GM19023 (cell line): ENCODE results near the gene KRTAP4-1.
"Not testable (repeated sequence)": the region's sequence is repeated elsewhere in the genome, so short reads cannot be mapped to it uniquely, and the experiment has no call there.

ENCODE experiments used
- ATAC-seq: cut with Tn5 transposase; IDR thresholded peaks from one replicate; pipeline ENCODE4 v1.9.1; 2021; ENCODE audit warnings: mild to moderate bottlenecking, moderate library complexity; ENCODE audit not compliant: unreplicated experiment

KRTAP4-1 gene

DNA sequence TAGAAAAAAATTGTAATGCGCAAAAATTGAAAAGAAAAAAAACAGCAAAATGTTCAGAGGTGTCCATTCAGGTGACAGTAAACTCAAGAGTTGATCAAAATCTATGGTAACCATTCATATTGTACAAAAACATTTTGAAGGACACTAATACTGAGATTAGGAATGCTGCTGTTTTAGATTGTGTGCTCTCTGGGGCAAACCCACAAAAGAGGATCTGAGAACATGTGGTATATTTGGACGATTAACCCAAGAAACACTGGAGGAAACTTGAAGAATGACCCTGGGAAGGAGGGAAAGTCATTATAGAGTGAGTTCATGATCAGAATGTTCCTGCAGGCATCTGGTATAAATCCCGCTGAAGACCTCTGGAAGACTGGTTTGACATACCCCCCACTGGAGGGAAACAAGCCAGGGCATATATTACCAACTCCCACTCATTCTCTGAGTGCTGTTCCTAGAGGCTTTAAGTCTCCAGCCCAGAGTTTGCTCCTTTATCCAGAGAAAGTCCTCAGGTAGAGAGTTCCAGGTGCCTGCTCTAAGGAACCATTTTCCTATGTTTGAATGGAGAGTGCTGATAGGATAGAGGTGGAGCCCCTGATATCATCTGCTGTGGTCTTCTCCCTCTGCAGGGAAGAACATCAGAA is 7.8 kb downstream of the KRTAP4-1 start:
- no peak for ATAC-seq

DNA sequence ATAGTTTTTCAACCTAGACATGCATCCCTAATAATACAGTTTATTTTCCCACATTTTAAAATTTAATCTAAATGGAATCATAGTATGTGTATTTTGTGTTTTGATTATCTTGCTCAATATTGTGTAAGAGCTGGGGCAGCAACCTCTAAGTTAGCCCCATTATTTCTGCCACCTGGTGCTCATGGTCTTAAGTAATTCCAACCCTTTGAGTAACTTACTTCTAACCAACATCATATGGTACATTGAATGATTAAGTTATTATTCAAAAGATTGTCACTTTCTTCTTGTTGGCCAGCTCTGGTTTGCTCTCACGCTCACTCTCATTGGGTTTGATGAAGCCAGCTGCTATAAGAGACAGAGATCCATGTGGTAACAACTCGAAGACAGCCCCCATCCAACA is 12.8 kb downstream of the KRTAP4-1 start:
- no peak for ATAC-seq

DNA sequence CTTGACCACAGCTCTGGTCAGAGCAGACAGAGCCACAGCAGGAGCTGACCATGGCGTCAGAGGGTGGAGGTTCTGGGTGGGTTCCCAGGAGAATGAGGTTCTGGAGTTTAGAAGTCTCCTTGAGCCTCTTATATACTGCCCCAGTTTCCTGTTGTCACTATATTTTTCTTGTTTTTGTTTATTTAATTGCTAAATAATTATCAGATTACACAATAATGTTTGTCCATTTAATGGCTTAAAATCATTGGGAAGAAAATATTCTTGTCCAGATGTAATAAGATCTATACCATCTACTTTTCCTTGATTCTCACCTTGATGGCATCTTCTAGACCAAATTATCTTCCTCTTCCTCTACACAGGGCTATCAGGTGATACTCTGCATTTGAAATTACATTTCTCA is 16.6 kb downstream of the KRTAP4-1 start, which contains the start of gene KRTAP4-3:
Gene KRTAP4-3, minus strand, starts transcription at position 101 of the 400 bp plus-strand sequence. Its CDS starts 49 bp downstream, at position 52.
- ATAC-seq: no peak

DNA sequence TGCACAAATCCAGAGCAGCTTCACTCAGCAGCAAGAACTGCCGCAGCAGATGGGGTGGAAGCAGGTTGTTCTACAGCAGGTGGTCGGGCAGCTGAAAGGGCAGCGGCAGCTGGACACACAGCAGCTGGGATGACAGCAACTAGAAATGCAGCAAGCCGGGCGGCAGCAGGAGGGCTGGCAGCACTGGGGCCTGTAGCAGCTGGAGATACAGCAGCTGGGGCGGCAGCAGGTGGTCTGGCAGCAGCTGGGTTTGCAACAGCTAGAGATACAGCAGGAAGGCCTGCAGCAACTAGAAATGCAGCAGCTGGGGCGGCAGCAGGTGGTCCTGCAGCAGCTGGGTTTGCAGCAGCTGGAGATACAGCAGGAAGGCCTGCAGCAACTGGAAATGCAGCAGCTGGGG is 17.1 kb downstream of the KRTAP4-1 start:
- ATAC-seq: no peak

DNA sequence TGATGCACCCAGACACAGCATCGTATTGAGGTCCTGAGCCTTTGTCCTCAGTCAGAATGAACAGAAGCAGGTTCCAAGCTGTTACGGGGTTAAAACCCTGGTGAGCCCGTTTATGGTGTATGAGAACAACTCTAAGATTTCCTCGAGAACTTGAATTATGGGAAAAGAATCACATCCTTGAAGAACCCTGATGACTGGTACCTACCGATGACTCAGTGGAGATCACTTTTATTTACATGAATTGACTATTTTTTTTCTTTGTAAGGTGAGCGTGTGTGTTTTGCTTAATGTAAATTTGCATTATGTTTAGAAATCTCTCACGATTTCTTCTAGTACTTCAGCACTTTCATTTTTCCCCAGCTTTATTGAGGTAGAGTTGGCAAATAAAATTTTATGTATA is 20.9 kb downstream of the KRTAP4-1 start:
- no peak for ATAC-seq

DNA sequence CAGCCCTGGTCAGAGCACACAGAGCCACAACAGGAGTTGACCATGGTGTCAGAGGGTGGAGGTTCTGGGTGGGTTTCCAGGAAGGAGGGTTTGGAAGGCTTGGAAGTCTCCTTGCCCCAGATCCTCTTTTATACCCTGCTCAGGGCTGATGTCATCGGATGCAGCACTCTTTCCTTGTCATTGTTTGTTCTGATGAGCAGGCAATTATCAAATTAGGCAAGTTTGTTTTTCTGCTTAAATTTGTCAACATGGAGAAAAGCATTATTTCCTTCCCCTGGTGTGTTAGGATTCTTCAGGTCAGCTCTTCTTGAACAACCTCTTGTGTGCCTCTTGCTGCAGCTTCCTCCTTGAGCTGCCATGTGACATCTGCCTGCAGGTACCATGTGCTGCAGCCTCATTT is 24.1 kb downstream of the KRTAP4-1 start, which contains the start of gene KRTAP4-4:
Gene KRTAP4-4, minus strand, starts transcription at position 101 of the 400 bp plus-strand sequence. Its CDS starts 57 bp downstream, at position 44.
- ATAC-seq: no peak

DNA sequence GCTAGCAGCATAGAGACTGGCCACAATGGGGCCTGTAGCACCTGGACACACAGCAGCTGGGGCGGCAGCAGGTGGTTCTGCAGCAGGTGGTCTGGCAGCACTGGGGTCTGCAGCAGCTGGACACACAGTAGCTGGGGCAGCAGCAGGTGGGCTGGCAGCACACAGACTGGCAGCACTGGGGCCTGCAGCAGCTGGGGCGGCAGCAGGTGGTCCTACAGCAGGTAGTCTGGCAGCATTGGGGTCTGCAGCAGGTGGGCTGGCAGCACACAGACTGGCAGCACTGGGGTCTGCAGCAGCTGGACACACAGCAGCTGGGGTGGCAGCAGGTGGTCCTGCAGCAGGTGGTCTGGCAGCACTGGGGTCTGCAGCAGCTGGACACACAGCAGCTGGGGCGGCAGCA is 24.5 kb downstream of the KRTAP4-1 start:
- not testable (repeated sequence) for ATAC-seq

DNA sequence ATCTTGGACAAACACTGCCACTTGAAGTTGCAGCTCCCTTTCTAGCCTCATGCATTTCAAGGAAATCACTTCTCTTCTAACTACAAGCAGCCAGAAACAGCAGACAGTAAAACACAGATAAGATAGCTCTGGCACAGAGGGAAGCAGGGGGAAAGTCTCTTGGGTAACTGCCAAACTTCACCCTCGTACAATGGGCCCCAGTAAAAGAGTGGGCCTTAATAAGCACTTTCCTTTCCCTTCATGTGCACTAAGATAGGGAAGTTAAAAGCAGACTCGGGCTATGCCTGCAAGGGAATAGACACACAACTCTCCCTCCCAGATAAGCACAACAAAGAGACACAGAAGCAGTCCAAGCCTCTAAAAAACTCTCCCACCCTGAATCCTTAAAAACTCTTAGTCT is 30.9 kb downstream of the KRTAP4-1 start:
- ATAC-seq: no peak

DNA sequence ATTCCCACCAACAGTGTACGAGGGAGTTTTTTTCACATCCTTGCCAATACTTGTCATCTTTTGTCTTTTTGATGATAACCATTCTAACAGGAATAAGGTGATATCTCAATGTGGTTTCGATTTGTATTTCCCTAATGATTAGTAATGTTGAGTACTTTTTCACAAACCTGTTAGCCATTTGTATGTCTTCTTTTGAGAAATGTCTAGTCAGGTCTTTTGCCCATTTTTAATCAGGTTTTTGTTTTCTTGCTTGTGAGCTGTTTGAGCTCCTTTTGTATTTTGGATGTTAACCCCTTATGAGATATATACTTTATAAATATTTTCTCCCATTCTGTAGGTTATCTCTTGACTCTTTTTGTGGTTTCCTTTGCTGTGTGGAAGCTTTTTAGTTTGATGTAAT is 33.2 kb downstream of the KRTAP4-1 start:
- no peak for ATAC-seq

DNA sequence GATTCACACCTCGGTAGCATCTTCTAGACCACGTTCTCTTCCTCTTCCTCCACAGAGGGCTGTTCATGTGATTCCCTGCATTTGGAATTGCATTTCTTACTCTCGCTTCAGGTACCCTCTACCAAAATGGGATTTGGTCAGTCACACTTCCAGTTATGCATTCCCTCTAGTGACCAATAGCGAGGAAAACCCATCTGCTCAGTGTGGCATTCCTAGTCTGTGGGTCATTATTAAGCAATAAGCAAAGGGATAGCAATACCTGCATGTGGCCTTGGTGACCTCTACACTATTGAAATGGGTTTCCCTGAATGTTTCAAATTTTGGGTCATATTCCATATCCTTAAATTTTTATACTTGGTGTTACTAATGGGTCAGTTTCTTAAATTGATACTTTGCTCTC is 34.7 kb downstream of the KRTAP4-1 start:
- ATAC-seq: no peak

DNA sequence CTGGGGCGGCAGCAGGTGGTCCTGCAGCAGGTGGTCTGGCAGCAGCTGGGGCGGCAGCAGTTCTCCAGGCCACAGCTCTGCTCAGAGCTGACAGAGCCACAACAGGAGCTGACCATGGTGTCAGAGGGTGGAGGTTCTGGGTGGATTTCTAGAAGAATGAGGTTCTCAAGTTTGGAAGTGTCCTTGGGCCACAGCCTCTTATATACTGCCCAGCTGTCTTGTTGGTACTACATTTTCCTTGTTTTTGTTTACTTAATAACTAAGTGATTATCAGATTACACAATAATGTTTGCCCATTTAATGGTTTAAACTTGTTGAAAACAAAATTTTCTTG is 35.1 kb downstream of the KRTAP4-1 start, which contains the start of gene KRTAP4-5:
Gene KRTAP4-5, minus strand, starts transcription at position 174 of the 334 bp plus-strand sequence. Its CDS starts 58 bp downstream, at position 116.
- ATAC-seq: no peak

DNA sequence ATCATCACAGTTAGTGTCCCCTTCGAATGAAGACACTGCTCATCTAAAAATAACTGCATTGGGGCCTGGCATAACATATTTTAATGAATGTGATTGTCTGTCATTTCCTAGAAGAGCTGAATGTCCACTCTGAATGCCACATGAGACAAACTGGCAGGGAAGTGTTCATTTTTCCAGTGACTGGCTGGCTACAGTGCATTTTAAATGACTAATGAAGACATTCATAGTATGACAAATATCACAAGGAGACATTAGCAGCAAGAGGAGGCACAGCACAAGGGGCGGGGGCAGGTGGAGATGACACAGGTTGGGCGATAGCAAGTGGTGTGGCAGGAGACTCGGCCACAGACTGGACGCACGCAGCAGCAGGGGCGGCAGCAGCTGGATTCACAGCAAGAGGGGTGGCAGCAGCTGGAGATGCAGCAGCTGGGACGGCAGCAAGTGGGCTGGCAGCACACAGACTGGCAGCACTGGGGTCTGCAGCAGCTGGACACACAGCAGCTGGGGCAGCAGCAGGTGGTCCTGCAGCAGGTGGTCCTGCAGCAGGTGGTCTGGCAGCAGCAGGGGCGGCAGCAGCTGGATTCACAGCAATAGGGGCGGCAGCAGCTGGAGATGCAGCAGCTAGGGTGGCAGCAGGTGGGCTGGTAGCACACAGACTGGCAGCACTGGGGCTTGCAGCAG is 35.6 kb downstream of the KRTAP4-1 start:
- not testable (repeated sequence) for ATAC-seq

DNA sequence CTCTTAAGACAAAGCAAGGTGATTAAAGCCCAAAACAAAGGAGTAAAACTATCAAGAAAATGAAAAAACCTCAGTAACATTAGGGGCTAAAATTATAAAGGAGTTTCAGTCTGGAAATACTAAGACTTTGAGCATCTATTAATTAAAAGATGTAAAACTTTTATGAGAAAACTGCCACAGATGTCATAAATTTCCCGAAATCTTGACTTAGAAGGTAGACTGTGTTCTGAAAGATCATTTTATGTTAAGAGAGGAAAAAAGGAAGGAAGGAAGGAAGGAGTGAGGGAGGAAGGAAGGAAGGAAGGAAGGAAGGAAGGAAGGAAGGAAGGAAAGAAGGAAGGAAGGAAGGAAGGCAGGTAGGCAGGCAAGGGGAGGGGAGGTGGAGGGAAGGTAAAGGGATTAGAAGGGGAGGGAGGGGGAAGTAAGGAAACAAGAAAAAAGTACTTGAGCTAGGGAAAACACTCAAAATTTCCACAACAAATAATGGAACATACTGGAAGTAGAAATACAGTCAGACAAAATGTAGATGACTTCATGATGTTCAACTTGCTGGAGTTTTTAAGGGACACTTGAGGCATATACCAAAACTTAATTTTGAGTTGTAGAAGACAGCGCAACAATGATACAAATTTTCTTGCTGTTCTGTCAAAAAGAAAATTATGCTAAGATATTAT is 37.0 kb downstream of the KRTAP4-1 start:
- ATAC-seq: no peak

DNA sequence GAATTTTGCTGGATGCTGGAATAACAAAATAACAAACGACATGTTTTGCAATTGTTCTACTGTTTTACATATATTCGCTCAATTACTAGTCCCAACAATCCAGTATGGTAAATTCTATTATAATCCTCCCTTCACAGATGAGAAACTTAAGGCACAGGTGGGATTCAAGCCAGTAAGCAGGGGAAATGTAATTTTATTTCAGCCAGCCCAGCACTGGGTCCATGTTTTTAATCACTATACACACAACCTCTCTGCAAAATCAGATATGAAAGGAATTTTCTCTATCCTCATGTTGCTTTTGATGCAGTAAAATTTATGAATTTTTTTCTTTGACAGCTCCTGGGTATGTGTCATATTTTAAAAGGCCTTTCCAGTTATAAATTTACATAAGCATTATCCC is 39.5 kb downstream of the KRTAP4-1 start:
- ATAC-seq: no peak

DNA sequence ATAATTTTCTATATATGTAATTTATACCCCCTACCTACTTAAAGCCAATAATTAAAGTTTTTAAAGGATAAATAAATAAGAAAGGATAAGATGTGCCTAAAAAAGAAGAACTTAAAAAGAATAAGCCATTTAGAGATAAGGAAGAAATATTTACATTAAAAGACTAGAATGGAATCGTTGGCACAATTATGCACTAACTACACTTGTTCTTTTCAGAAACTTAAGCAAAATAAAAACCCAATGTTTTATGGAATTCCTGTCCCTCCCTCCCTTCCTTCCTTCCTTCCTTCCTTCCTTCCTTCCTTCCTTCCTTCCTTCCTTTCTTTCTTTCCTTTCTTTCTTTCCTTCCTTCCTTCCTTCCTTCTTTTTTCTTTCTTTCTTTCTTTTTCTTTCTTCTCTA is 39.9 kb downstream of the KRTAP4-1 start:
- no peak for ATAC-seq

DNA sequence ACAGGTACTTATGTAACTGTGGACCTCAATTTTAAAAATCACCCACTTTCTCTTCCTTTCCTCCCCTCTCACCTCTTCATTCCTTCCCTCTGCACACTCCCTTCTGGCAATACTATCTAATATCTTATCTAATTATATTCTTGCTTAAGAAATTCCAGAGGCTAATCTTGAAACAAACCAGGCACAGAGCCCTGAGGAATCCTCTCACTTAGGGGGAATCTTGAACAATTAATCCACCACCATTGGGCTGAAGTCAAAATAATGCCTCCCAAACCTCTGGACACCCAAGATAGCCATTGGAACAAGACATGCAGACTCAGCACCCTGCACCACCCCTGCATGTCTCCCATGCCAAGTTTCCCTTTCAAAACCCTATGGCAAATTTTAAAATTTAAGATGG is 43.4 kb downstream of the KRTAP4-1 start:
- no peak for ATAC-seq

DNA sequence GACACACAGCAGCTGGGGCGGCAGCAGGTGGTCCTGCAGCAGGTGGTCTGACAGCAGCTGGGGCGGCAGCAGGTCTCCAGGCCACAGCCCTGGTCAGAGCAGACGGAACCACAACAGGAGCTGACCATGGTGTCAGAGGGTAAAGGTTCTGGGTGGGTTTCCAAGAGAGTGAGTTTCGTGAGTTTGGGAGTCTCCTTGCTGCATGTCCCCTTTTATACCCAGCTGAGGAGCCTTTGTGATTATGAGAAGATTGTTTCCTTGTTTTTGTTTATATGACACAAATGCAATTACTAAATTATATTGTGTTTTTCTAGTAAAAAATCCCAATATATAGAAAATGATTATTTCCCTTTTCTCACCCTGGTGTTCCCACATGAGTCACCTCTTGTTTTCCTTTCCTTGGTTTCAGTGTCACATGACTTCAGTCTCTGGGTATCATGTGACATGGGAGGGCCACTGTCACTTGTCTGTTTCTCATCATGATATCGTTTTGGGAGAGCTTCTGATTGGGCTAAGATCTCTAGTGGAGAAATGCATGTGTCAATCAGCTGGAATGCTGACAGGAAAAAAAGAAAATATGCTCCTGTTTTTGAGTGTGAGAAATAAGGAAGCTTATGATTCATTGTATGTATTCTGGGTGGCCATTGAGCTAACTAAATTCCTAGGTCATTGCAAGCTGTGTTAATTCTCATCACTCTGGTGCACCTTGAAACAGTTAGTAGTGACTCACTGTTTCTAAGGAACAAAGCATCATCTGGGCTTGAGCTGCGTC is 44.2 kb downstream of the KRTAP4-1 start, which contains the start of gene KRTAP4-6:
Gene KRTAP4-6, minus strand, starts transcription at position 185 of the 772 bp plus-strand sequence. Its CDS starts 57 bp downstream, at position 128.
- ATAC-seq: no peak

DNA sequence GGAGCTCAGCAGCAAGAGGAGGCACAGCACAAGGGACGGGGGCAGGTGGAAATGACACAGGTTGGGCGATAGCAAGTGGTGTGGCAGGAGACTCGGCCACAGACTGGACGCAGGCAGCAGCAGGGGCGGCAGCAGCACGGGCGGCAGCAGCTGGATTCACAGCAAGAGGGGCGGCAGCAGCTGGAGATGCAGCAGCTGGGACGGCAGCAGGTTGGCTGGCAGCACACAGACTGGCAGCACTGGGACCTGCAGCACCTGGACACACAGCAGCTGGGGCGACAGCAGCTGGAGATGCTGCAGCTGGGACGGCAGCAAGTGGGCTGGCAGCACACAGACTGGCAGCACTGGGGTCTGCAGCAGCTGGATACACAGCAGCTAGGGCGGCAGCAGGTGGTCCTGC is 44.8 kb downstream of the KRTAP4-1 start:
- ATAC-seq: not testable (repeated sequence)
